ENCODE measurements around the gene SPNS2. TPM values are rescaled to one million over a fixed set of nuclear protein-coding genes. Genes with fewer than 3 reads are reported as not detected.

SPNS2 gene
- total RNA-seq, 1 donor, result under 0.01 TPM

GRCh38 chr17:4544951-4545216 is 46.2 kb downstream of the SPNS2 start:
- Histone ChIP-seq H3K4me3 (ENCODE audit: insufficient read depth, low read length) (no peak overlapping the region), H2AFZ (ENCODE audit: low read length) (no peak overlapping the region), H3K4me2 (ENCODE audit: insufficient read depth, low read length) (no peak overlapping the region), H3K4me1 (ENCODE audit: insufficient read depth, low read length) (no peaks in the 10 kb centered on the region), H3K9me3 (ENCODE audit: low read depth, low read length) (no peaks in the 10 kb centered on the region), H4K20me1 (ENCODE audit: insufficient read depth, low read length) (peaks cover 10% of the 10 kb centered on the region), H3K27ac (ENCODE audit: low read depth, low read length) (no peak overlapping the region), H3K79me2 (ENCODE audit: insufficient read depth, low read length) (no peaks in the 10 kb centered on the region), H3K27me3 (ENCODE audit: insufficient read depth, low read length) (no peaks in the 10 kb centered on the region), H3K36me3 (ENCODE audit: insufficient read depth, low read length) (peaks cover 54% of the 10 kb centered on the region)
- TF ChIP-seq CTCF (IDR thresholded peaks at IDR 0.05; ENCODE audit: extremely low read depth, low read depth, low read length), result no peak
- DNase-seq (ENCODE audit: insufficient read length, low spot score, missing footprints), result no peak

- Histone ChIP-seq H3K4me2 (ENCODE audit: insufficient read depth, low read length) (no peak overlapping the region), H3K4me1 (ENCODE audit: insufficient read depth, low read length) (no peaks in the 10 kb centered on the region), H2AFZ (ENCODE audit: low read length) (no peak overlapping the region), H3K27ac (ENCODE audit: low read depth, low read length) (no peak overlapping the region), H3K4me3 (ENCODE audit: insufficient read depth, low read length) (no peak overlapping the region), H3K27me3 (ENCODE audit: insufficient read depth, low read length) (no peaks in the 10 kb centered on the region), H3K36me3 (ENCODE audit: insufficient read depth, low read length) (peaks cover 52% of the 10 kb centered on the region), H4K20me1 (ENCODE audit: insufficient read depth, low read length) (peaks cover 12% of the 10 kb centered on the region), H3K79me2 (ENCODE audit: insufficient read depth, low read length) (no peaks in the 10 kb centered on the region), H3K9me3 (ENCODE audit: low read depth, low read length) (no peaks in the 10 kb centered on the region)
- DNase-seq (ENCODE audit: insufficient read length, low spot score, missing footprints), result no peak
- no peak for TF ChIP-seq CTCF (IDR thresholded peaks at IDR 0.05; ENCODE audit: extremely low read depth, low read depth, low read length)
Measured at GRCh38 chr17:4545217-4545951, 46.7 kb downstream of the SPNS2 start.

GRCh38 chr17:4547118-4547906 is 48.6 kb downstream of the SPNS2 start:
- Histone ChIP-seq H3K79me2 (ENCODE audit: insufficient read depth, low read length) (no peaks in the 10 kb centered on the region), H3K27me3 (ENCODE audit: insufficient read depth, low read length) (no peaks in the 10 kb centered on the region), H4K20me1 (ENCODE audit: insufficient read depth, low read length) (peaks cover 13% of the 10 kb centered on the region), H3K36me3 (ENCODE audit: insufficient read depth, low read length) (peaks cover 54% of the 10 kb centered on the region), H2AFZ (ENCODE audit: low read length) (no peak overlapping the region), H3K4me2 (ENCODE audit: insufficient read depth, low read length) (no peak overlapping the region), H3K4me3 (ENCODE audit: insufficient read depth, low read length) (no peak overlapping the region), H3K27ac (ENCODE audit: low read depth, low read length) (no peak overlapping the region), H3K9me3 (ENCODE audit: low read depth, low read length) (no peaks in the 10 kb centered on the region), H3K4me1 (ENCODE audit: insufficient read depth, low read length) (no peaks in the 10 kb centered on the region)
- TF ChIP-seq CTCF (IDR thresholded peaks at IDR 0.05; ENCODE audit: extremely low read depth, low read depth, low read length), result no peak
- DNase-seq (ENCODE audit: insufficient read length, low spot score, missing footprints), result no peak

- DNase-seq (ENCODE audit: insufficient read length, low spot score, missing footprints), result no peak
- H3K79me2 ChIP-seq (ENCODE audit: insufficient read depth, low read length), result peaks cover under 1% of the 10 kb centered on the region
- H3K27me3 ChIP-seq (ENCODE audit: insufficient read depth, low read length), result no peaks in the 10 kb centered on the region
- no peak overlapping the region for H2AFZ ChIP-seq (ENCODE audit: low read length)
- peaks cover 10% of the 10 kb centered on the region for H4K20me1 ChIP-seq (ENCODE audit: insufficient read depth, low read length)
- no peak for TF ChIP-seq CTCF (IDR thresholded peaks at IDR 0.05; ENCODE audit: extremely low read depth, low read depth, low read length)
- no peak overlapping the region for H3K4me2 ChIP-seq (ENCODE audit: insufficient read depth, low read length)
- no peak overlapping the region for H3K4me3 ChIP-seq (ENCODE audit: insufficient read depth, low read length)
- H3K36me3 ChIP-seq (ENCODE audit: insufficient read depth, low read length), result peaks cover 57% of the 10 kb centered on the region
- no peak overlapping the region for H3K27ac ChIP-seq (ENCODE audit: low read depth, low read length)
- no peaks in the 10 kb centered on the region for H3K9me3 ChIP-seq (ENCODE audit: low read depth, low read length)
- no peaks in the 10 kb centered on the region for H3K4me1 ChIP-seq (ENCODE audit: insufficient read depth, low read length)
Measured at GRCh38 chr17:4548061-4548461, 49.4 kb downstream of the SPNS2 start.
